Measurements from ENCODE around the gene CMTR1.

CMTR1 gene

DNA sequence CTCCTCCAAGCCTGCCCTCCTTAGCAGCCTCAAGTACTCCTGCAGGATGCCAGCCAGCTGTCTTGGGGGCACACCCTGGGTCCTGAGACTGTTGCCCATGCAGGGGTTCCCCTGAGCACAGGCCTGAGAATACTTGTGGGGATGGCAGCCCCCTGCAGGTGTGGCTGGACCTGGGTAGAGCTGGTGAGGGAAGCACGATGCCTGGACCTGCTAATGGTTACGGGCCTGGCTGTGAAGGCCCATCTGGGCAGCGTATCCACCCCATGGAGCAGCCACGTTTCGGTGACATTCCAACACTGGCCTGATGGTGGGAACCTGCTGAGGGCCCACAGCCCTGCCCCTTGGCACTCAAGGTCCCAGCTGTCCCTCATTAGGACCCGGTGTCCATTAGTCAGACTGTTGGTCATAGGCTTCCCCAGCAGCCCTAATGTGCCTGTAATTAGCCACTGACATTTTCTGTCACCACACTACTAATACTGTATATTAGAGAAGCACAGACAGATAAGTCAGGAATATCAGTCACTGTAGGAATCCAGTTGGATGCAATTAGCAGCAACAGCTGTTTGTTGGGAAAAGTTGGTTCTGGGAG, 46.3 kb downstream of the CMTR1 start:
- DNase-seq, result no peak

DNA sequence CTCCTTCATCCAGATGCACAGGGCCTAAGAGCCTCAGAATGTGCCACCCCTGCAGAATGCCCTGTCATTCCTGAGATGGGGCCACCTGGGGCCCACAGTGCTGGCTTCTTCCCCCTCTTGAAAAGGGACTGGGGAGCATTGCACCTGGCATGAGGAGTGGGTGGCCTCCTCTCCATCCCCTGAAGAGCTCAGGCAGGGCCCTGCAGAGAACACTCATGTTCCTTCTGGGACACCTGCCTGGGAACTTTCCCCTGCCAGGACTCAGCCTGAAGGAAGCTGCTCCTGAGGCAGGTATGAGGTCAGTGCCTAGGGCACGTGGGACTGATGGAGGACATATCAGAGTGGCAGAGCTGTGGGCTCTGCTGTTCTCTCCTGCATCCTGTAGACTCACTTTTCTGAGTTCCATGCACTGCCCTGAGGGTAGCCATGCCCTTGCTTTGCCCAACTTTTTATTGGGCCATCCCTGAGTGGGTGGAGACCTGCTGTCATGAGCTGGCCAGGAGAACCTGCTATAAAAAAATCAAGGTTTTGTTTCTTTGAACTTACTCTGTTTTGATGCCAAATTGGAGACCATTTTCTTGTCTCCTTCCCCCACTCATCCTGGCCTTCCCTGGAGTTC, 47.2 kb downstream of the CMTR1 start:
- no peak for DNase-seq

DNA sequence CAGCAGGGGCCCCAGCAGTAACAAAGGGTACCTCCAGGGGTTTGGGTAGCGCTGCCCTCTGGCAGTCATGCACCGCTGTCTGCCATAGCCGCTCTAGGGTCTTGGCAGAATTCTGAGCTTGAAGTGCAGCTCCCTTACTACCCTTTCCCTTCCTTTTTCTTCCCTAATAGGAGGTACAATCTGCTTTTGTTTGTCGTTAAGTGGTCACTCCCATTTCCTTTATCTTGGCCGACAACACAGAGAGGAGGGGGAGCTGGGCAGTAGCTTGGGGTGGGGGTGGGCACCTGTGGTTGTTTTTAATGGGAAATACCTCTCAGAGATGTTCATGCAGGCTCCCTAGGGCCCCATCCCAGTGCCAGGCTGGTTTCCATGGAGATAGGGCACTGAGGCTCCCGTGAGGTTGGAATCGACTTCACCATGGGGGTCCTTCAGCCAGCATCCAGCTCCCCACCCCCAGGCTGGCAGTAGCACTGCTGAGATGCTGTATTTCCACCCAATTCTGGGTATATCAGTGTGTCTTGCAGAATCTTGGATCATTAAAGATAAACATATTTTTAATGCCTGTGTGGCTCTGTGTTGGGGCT, 48.0 kb downstream of the CMTR1 start:
- peak; percentile 70 for DNase-seq

- DNase-seq, result peak; percentile 82
Observed at GRCh38 chr6:37481711-37482605, 48.9 kb downstream of the CMTR1 start.

- no peak for DNase-seq
Observed at GRCh38 chr6:37482606-37483251, 49.7 kb downstream of the CMTR1 start.

GRCh38 chr6:37483252-37483901, 50.4 kb downstream of the CMTR1 start:
- no peak for DNase-seq

GRCh38 chr6:37483917-37484785, 51.1 kb downstream of the CMTR1 start:
- DNase-seq, result peak; percentile 88

DNA sequence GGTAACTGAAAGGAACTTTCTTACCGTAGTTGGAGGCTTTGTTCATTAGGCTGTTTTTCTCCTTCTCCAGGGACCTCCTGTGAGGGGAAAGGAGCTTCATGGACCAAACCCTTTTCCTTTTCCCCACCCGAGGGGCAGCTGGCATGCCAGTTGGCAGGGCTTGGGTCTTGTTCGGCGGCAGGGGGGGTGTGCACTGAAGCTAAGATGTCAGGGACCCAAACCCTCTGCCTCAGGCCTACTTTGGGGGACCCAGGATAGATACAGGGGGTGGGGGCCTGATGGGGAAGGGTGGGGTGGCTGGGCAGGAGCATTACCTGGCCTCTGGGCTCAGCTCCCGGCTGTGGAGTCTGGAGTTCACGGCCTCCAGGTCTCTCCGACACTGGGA, 51.8 kb downstream of the CMTR1 start:
- no peak for DNase-seq

DNA sequence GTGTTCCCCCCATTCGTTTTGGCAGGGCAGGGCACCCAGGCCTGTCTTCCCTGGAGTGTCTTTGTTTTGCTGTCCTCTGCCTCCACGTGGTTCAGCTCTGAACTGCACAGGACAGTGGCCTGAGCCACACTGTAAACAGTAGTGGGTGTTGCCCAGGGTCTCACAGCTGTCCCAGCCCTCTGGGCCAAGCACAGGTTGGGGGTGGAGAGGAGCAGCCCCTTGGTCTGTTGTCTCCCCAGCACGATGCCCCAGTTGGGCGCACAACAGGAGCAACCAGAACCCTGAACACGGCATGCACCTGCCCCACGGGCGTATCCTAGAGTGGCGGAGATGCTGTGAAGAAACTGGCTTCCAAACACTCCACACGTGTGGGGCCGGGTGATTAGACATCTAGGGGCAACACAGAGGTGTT, 52.3 kb downstream of the CMTR1 start:
- DNase-seq, result peak; percentile 60

DNA sequence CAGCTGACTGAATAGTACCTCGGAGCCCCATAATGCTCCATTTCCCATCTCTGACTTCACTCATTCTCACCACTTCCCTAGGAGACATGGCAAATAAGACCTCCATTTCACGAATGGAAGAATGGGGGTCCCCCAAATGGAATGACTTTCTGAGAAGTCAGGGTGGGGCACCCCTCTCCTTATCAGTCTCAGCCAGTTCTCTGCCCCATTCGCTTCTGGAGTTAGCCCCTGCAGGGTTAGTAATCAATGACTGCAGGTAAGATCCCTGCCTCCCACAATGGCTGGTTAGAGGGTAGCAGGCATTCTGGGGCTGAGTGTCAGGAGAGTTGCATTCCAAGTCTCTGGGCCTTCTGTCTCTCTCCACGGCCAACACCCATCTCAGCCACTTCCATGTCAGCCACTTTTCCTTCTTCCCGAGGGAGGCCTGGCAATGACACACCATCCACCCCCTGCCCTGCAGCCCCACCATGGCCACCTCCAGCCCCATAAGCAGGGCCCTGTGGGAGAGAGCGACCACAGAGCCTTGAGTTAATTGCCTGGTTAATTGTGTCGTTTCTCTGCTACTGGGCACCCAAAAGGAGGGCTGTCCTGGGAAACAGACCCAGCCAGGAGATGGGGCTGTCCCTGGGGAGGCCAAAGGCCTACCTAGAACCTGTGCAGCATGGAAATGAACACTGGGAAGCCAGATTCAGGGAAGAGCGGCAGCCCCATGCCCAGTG, 53.3 kb downstream of the CMTR1 start:
- DNase-seq, result no peak

- peak; percentile 25 for DNase-seq
Observed at GRCh38 chr6:37487591-37488380, 54.8 kb downstream of the CMTR1 start.

- DNase-seq, result no peak
Observed at GRCh38 chr6:37488476-37488875, 55.5 kb downstream of the CMTR1 start.

- no peak for DNase-seq
Observed at GRCh38 chr6:37489697-37490336, 56.8 kb downstream of the CMTR1 start.

DNA sequence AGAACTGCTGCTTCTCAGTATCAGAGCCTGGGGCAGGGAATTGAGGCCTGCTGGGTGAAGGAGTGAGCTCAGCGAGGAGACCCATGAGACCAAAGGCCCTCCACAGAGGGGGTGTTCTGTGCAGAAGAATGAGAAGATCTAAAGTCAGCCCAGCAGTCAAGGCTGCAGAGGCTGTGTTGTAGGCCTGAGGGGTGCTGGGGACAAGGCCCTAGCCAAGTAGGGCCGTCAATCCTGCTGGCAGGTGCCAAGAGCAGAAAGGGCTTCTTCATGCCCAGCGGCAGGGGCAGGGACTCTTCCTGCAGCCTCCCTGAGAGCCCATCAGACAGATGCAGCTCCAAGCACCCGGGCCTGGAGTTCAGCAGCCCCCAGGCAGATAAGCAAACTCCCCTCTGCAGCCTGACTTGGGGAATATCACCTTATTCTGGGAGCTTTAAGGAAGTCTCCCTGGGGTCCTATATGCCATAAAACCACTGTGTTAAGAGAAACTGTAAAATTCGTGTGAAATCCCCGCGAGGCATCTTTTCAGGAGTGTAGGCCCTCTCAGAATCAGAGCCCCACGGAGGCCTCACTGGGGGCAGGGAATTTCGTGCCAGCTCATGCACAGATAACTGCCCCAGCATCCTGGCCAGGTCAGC, 57.6 kb downstream of the CMTR1 start:
- DNase-seq, result peak; percentile 33

DNA sequence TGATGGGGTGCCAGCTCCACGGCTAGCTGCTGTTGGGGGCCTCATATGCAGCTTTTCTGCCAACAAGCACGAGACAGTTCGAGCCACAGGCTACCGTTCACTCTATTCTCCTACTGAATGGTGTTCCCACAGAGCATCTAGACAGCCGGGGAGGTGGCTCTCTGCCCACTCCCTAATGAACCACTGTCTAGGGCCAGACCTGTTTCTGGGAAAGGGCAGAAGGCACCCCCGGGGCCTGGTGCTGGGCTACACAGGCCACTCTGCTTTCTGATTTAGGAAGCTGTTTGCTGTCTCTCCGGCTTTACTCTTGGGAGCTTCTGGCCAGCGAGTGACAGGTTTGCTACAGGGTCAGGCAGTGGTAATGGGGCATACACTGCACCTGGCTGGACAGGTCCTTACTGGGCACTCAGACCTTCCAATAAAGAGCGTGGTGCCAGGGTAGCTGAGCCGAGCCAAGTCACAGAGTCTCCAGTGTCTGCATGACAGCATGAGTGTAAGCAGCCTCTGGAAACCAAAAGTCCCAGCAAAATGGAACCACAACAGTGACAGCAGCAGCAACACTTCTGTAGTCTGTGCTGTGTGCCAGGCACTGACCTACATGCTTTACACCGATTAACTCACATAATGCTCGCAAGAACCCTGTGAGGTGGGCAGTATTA, 58.3 kb downstream of the CMTR1 start:
- no peak for DNase-seq

DNA sequence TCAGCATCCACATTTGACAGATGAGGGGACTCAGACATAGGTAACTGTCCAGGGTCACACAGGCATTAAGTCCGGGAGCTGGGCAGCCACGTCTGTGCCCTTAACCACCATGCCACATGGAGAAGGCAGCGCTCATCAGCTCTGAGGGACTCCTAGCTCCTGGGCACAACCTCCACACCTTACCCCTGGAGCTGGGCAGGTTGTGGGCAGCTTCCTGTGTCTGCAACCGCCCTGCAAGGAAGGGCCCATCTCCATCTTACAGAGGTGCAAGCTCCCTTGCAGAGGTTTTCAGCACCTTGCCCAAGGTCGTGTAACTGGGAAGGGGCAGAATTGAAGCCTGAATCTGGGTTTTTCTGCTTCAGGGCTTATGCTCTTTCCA, 58.8 kb downstream of the CMTR1 start:
- DNase-seq, result no peak

- peak; percentile 69 for DNase-seq
Observed at GRCh38 chr6:37492236-37492972, 59.4 kb downstream of the CMTR1 start.

Data from eye (tissue), 1 donor.